HT-29 (cell line): ENCODE measurements around the gene ARMC9. TPM values are rescaled to one million over a fixed set of nuclear protein-coding genes. Genes with fewer than 3 reads are reported as not detected.
"Not testable (repeated sequence)": the region's sequence is repeated elsewhere in the genome, so short reads cannot be mapped to it uniquely, and the experiment has no call there.

Experiments
- DNase-seq: peaks from one replicate; pipeline ENCODE4 v3.0.0-alpha.2; 2015; ENCODE audit warnings: low spot score
- total RNA-seq: library from RNA; depleted of rRNA; stranded (reverse); fragments of >200 nt; shearing (Covaris generic); gene quantifications from 2 replicates; pipeline ENCODE4 v1.2.3, GENCODE V29; 2014

Gene ARMC9
- total RNA-seq, 1 experiment from 2014 or later = 29.7 TPM

- no peak for DNase-seq
Observed at GRCh38 chr2:231241755-231242507, 43.5 kb downstream of the ARMC9 start.

GRCh38 chr2:231243866-231244265 is 45.4 kb downstream of the ARMC9 start:
- DNase-seq = no peak

- no peak for DNase-seq
Observed at GRCh38 chr2:231244382-231245248, 46.2 kb downstream of the ARMC9 start.

GRCh38 chr2:231245249-231246094 is 47.0 kb downstream of the ARMC9 start:
- peak; percentile 36 for DNase-seq

GRCh38 chr2:231246171-231246842 is 47.9 kb downstream of the ARMC9 start:
- DNase-seq = no peak

GRCh38 chr2:231250146-231250545 is 51.7 kb downstream of the ARMC9 start:
- DNase-seq = no peak

GRCh38 chr2:231250698-231251097 is 52.3 kb downstream of the ARMC9 start:
- DNase-seq = no peak

- DNase-seq = not testable (repeated sequence)
Observed at GRCh38 chr2:231253292-231253691, 54.9 kb downstream of the ARMC9 start.

GRCh38 chr2:231256494-231256893 is 58.1 kb downstream of the ARMC9 start:
- no peak for DNase-seq

GRCh38 chr2:231257763-231258162 is 59.3 kb downstream of the ARMC9 start:
- DNase-seq = no peak

- no peak for DNase-seq
Observed at GRCh38 chr2:231258701-231259100, 60.3 kb downstream of the ARMC9 start.

GRCh38 chr2:231259104-231259503 is 60.7 kb downstream of the ARMC9 start:
- DNase-seq = no peak

GRCh38 chr2:231260442-231261208 is 62.2 kb downstream of the ARMC9 start:
- DNase-seq = peak; percentile 10

GRCh38 chr2:231263118-231263831 is 64.8 kb downstream of the ARMC9 start:
- DNase-seq = no peak

GRCh38 chr2:231270221-231271114 is 72.0 kb downstream of the ARMC9 start:
- no peak for DNase-seq

GRCh38 chr2:231272991-231273390 is 74.6 kb downstream of the ARMC9 start:
- DNase-seq = no peak

GRCh38 chr2:231276987-231277386 is 78.6 kb downstream of the ARMC9 start:
- DNase-seq = no peak

- DNase-seq = no peak
Observed at GRCh38 chr2:231277962-231278361, 79.5 kb downstream of the ARMC9 start.

GRCh38 chr2:231278868-231279267 is 80.4 kb downstream of the ARMC9 start:
- DNase-seq = no peak
